Upper lobe of right lung (tissue), 1 donor: Measurements from ENCODE around the gene SGSM2. TPM values are rescaled to one million over a fixed set of nuclear protein-coding genes. Genes with fewer than 3 reads are reported as not detected.

ENCODE experiments used
- ATAC-seq: fragments of 200-7000 bp; cut with Tn5 transposase; one replicate; pipeline ENCODE4 v1.9.1; 2020; ENCODE audit warnings: mild to moderate bottlenecking, moderate library complexity
- DNase-seq: peaks from one replicate; pipeline ENCODE4 v3.0.0-alpha.2; 2020
- H3K27ac ChIP-seq: fragments of 200-600 bp; one replicate; pipeline ENCODE4 v1.8.0; 2022
- H3K27me3 ChIP-seq: fragments of 200-600 bp; one replicate; pipeline ENCODE4 v1.8.0; 2022; ENCODE audit warnings: mild to moderate bottlenecking
- H3K36me3 ChIP-seq: fragments of 200-600 bp; one replicate; pipeline ENCODE4 v1.8.0; 2022
- H3K4me1 ChIP-seq: fragments of 200-600 bp; one replicate; pipeline ENCODE4 v1.8.0; 2022
- H3K4me3 ChIP-seq: fragments of 200-600 bp; one replicate; pipeline ENCODE4 v1.8.0; 2022; ENCODE audit warnings: mild to moderate bottlenecking
- H3K9me3 ChIP-seq: fragments of 200-600 bp; one replicate; pipeline ENCODE4 v1.8.0; 2022
- intact Hi-C: fragments of 100-400 bp; cut with DNase I; formaldehyde crosslinking; loops from one replicate; pipeline ENCODE4 v1.11.0; 2022
- total RNA-seq: library from RNA; stranded (reverse); fragmentation: NEBNext Ultra II Directional; extraction: Animal tissue kit (Norgen Biotek cat#: 25700); gene quantifications from one replicate; pipeline ENCODE4 v1.2.1, GENCODE V29; 2021
- TF ChIP-seq, protein P1 (sequence below): fragments of 200-600 bp; IDR thresholded peaks from one replicate; pipeline ENCODE4 v1.8.0; 2022; ENCODE audit warnings: antibody characterized with exemption
- donor health status: DM: no; HTN: yes; CAD: no; lungs with severe emphysema.

The SGSM2 gene
- total RNA-seq, 1 donor from 2014 or later = 55.0 TPM

DNA sequence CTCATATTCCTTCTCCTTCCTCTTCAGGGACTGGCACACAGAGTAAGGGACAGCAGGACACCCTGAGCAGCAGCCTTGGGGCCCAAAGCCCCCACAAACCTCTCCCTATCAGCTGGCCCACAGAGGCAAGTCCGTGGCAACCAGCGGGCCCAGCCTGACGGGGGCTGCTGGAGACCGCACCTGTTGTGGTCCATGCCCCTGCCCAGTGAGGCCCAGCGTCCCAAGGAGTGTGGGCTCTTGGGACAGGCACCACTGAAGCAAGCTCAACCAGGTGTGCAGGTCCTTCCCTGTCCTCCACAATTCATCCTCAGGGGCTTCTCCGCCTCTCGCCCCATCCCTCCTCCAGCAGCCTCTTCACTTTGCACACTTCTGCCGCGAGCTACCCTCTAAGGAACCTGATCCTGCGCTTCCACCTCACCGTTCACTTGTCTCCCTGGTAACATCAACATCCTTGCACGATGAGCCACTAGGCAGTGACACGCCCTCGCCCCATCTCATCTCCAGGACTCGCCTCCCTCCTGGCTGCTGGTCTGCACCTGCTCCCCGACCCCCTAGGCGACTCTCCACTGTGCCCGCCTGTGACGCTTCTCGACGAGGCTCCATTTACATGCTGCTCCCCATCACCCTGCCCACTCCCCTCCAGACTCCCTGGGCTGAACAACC is 50.9 kb downstream of the SGSM2 start:
- TF ChIP-seq, protein P1, sequence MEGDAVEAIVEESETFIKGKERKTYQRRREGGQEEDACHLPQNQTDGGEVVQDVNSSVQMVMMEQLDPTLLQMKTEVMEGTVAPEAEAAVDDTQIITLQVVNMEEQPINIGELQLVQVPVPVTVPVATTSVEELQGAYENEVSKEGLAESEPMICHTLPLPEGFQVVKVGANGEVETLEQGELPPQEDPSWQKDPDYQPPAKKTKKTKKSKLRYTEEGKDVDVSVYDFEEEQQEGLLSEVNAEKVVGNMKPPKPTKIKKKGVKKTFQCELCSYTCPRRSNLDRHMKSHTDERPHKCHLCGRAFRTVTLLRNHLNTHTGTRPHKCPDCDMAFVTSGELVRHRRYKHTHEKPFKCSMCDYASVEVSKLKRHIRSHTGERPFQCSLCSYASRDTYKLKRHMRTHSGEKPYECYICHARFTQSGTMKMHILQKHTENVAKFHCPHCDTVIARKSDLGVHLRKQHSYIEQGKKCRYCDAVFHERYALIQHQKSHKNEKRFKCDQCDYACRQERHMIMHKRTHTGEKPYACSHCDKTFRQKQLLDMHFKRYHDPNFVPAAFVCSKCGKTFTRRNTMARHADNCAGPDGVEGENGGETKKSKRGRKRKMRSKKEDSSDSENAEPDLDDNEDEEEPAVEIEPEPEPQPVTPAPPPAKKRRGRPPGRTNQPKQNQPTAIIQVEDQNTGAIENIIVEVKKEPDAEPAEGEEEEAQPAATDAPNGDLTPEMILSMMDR = no peak

DNA sequence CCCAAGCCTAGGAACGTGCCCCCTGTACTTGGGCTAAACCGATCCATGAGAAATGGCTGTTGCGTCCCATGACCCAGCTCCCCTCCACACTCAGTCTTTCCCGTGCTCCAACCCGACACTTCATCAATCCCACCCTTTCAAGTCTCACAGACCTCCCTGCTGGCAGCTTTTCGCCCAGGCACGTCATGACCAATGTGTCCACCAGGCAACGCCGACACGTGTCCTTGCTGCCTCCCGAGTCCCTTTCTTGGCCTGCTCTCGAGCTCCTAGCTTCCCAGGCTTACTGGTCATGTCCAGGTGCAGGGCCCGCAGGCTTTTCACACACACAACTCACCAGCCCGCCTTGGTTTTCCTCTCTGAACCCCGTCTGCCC is 51.4 kb downstream of the SGSM2 start:
- TF ChIP-seq, protein P1 = no peak
- H3K4me3 ChIP-seq = no peak overlapping the region
- intact Hi-C loops = no loop called here
- ATAC-seq = no peak
- H3K27ac ChIP-seq = no peak overlapping the region
- H3K36me3 ChIP-seq = peaks cover 22% of the 10 kb centered on the region
- H3K27me3 ChIP-seq = no peaks in the 10 kb centered on the region
- H3K4me1 ChIP-seq = peaks cover 25% of the 10 kb centered on the region
- no peak for DNase-seq
- no peaks in the 10 kb centered on the region for H3K9me3 ChIP-seq

More for the DNA sequence above, 50.9 kb downstream of the SGSM2 start:
- H3K27ac ChIP-seq = no peak overlapping the region
- no peak for ATAC-seq
- H3K9me3 ChIP-seq = no peaks in the 10 kb centered on the region
- H3K27me3 ChIP-seq = no peaks in the 10 kb centered on the region
- no peak for DNase-seq
- intact Hi-C loops = no loop called here
- peaks cover 25% of the 10 kb centered on the region for H3K4me1 ChIP-seq
- peaks cover 22% of the 10 kb centered on the region for H3K36me3 ChIP-seq
- H3K4me3 ChIP-seq = no peak overlapping the region

DNA sequence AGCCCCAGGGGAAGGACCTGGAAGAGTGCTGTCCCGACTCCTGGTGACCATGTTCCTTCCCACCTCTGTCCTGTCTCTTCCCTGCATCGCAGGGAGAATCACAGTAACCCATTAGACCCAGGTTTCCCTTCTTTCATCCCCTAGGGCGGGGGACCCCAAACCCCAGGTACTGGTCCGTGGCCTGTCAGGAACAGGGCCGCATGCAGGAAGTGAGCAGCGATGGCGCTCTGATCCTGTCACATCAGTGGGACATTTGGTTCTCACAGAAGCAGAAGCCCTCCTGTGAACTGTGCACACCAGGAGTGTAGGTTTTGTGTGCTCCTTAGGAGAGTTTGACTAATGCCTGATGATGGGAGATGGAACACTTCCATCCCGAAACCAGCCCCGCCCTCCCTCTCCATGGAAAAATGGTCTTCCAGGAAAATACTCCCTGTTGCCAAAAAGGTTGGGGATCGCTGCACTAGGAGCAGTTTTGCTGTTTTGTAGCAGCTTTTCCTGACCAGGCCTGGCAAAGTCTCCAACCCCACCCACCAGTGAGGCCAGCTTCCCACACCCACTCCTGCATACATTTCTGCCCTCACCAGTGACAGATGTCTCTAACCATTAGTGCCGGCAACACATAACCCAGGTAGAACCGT is 53.0 kb downstream of the SGSM2 start:
- intact Hi-C loops = no loop called here

DNA sequence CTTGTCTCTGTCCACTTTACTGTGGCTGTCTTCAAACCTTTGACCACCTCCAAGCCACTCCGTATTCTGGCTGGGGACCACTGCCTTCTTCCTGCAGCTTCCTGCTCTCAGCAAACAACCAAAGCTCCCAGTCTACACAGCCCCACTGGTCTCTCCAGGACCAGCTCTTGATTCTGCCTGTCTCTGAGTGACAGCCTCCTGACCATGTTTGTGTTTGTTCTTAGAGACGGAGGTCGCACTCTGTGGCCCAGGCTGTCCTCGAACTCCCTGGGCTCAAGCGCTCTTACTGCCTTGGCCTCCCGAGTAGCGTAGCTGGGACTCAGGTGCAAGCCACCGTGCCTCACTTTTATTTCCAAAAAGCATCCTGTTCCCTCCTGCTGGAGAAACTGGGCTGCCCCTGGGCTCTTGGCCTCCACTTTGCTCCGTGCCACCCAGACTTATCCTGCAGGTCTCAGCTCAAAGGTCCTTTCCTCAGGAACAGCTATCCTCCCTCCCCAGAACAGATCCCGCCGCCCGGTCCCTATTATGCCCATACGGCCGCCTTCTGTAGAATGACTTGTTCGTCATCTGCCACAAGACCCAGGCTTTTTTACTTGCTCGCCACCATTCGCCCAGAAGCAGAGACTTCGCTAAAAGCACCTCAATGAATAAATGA is 54.4 kb downstream of the SGSM2 start:
- intact Hi-C loops = no loop called here
- Histone ChIP-seq H3K4me1 (peaks cover 50% of the 10 kb centered on the region), H3K9me3 (no peaks in the 10 kb centered on the region), H3K36me3 (peaks cover 7% of the 10 kb centered on the region), H3K27me3 (no peaks in the 10 kb centered on the region), H3K4me3 (peak overlapping the region; percentile 84), H3K27ac (peak overlapping the region; percentile 98)
- TF ChIP-seq, protein P1 = no peak
- DNase-seq = no peak
- no peak for ATAC-seq

More for the DNA sequence above, 53.0 kb downstream of the SGSM2 start:
- H3K36me3 ChIP-seq = peaks cover 22% of the 10 kb centered on the region
- H3K4me1 ChIP-seq = peaks cover 36% of the 10 kb centered on the region
- no peaks in the 10 kb centered on the region for H3K27me3 ChIP-seq
- peak overlapping the region; percentile 98 for H3K27ac ChIP-seq
- TF ChIP-seq, protein P1 = no peak
- H3K9me3 ChIP-seq = no peaks in the 10 kb centered on the region
- no peak for ATAC-seq
- H3K4me3 ChIP-seq = no peak overlapping the region
- no peak for DNase-seq

DNA sequence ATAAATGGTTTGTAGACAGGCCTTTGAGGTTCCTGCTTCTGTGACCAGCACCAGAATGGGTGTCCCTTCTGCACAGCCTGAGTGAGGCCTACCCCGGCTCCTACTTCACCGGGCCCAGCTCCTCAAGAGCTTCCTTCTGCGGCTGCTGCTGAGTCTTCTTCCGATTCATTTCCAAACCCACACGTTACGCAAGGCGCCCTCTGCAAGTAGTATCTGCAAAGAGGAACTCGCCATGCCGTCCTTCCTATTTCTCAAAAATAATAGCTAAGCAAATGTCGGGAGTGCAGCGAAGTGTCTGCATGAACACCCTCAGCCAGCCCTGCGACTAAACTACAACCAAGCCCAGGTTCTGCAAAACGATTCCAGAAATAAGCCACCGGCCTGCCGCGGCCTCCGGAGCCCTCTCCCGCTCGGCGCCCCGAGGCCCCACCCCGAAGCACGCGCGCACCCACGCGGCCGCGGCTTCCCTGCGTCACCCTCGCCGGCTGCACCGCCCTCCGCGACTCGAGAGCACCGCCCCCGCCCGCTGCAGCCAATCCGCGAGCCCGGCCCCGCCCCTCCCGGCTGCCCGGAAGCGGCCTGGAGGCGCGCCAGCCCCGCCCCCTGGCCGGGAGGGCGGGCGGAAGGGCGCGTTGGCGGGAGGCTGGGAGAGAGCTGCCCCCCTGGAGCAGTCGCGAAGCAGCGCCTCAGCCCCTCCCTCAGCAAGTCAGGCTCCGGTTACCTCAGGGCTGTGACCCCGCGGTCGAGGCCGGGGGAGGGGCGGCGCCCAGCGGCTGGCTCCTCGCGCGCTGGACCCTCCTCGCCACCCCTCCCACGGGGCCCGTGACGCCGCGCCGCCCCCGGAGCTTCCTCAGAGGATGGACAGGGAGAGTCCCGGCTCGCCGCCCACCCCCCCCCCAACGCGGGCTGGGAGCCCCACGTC is 55.2 kb downstream of the SGSM2 start:
- H3K36me3 ChIP-seq = no peaks in the 10 kb centered on the region
- ATAC-seq (peak; percentile 78), DNase-seq (peak; percentile 99)
- H3K27me3 ChIP-seq = no peaks in the 10 kb centered on the region
- TF ChIP-seq, protein P1 = no peak
- H3K4me1 ChIP-seq = peaks cover 56% of the 10 kb centered on the region
- intact Hi-C loops = no loop called here
- H3K27ac ChIP-seq = peak overlapping the region; percentile 98
- H3K9me3 ChIP-seq = no peaks in the 10 kb centered on the region
- H3K4me3 ChIP-seq = peak overlapping the region; percentile 84
